ENCODE data around the gene RFTN1.

DNA sequence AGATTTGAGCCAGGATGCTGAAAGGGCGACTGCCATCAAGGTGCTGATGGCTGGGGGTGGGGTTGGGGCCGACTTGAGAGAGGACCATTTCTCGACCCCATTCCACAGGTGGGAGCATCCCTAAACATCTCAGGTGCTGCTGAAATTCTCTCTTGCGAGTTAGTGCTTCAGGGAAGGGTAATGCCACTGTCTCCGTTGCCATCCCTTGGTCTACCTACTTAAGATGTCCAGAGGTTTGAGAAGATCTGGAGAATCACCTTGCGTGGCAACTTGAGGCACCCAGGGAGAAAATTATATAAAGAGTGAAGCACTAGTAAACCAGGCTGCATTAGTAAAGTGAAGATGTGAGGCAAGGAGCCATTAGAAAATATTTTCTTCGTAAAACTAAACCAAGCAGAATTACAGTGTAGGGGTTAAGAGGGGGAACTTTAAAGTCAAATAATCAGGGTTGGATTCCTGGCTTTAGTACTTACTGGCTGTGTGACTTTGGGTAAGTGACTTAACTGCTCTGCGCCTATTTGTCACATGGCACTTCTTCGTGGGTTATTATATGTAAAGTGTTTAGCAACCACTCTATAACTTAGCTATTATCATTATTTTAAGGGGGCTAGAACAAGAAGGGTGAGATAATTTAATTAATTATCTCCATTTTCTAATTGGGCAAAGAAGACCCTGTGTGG, 662 bp upstream of the RFTN1 start:
- TF ChIP-seq L3MBTL2 (conservative IDR thresholded peaks at IDR 0.05), result no peak
- no peak for TF ChIP-seq FOXM1 (IDR thresholded peaks at IDR 0.05; ENCODE audit: borderline replicate concordance)
- TF ChIP-seq ELF4 (IDR thresholded peaks at IDR 0.05), result no peak
- no peak for TF ChIP-seq HDGF (IDR thresholded peaks at IDR 0.05; ENCODE audit: borderline replicate concordance)
- no peak for TF ChIP-seq BHLHE40 (IDR thresholded peaks at IDR 0.05; ENCODE audit: borderline replicate concordance)
- no peak for TF ChIP-seq ZNF384 (IDR thresholded peaks at IDR 0.05)

All from HEK293T (cell line).